K562 (cell line): ENCODE data around the gene CCDC97. TPM values are rescaled to one million over a fixed set of nuclear protein-coding genes. Genes with fewer than 3 reads are reported as not detected.

ENCODE experiments used
- ATAC-seq: fragments of 200-7000 bp; cut with Tn5 transposase; 3 replicates; pipeline ENCODE4 v1.9.1; 2020; ENCODE audit warnings: moderate library complexity
- BruUV-seq: library from RNA; stranded (reverse); fragments of 400-500 nt; replicated peaks from 2 replicates; lab custom pipeline; 2021; lab: Mats Ljungman, UMichigan
- CTCF ChIA-PET: fragments of 300-600 bp; formaldehyde crosslinking; extraction: SDS; loops from one replicate; lab custom pipeline; 2021; ENCODE audit warnings: low intra/inter-chr PET ratio; lab: Yijun Ruan, JAX
- POLR2A ChIA-PET: fragments of 300-600, 350-650 bp; sonication (Branson Sonifier 250); formaldehyde crosslinking; extraction: SDS; loops from one replicate; lab custom pipeline; 2021; ENCODE audit warnings: antibody characterized with exemption, inconsistent platforms; lab: Yijun Ruan, JAX
- DNase-seq, 4 experiments: peaks; one replicate each; pipeline versions ENCODE4 v3.0.0 to v3.0.0-alpha.2; 2011 to 2018; ENCODE audit warnings: low spot score in 3 of 4, mixed read lengths in 3 of 4; ENCODE audit errors: extremely low read depth in 1 of 4
- FAIRE-seq: peaks from 2 replicates; lab custom pipeline; 2011; peaks lifted over from hg19 to GRCh38; lab: Jason Lieb, UNC
- H2AFZ ChIP-seq: 2 replicates; pipeline ENCODE4 v1.6.0; 2011; ENCODE audit warnings: low read depth, low read length, control low read depth, inconsistent platforms
- H3K27ac ChIP-seq: fragments of 200-600 bp; 3 replicates; pipeline ENCODE4 v1.8.0; 2011; ENCODE audit warnings: low read depth, mild to moderate bottlenecking, control low read depth, inconsistent platforms, low read length, moderate library complexity, mixed read lengths; ENCODE audit errors: extremely low read depth
- H3K27me3 ChIP-seq, 2 experiments: fragments of 300-600 bp in 1 of 2; 2 replicates in 1 of 2; 3 replicates in 1 of 2; pipeline versions ENCODE4 v1.6.0 to v1.8.0; 2011; ENCODE audit warnings: inconsistent platforms in 2 of 2, low read length in 2 of 2, mild to moderate bottlenecking in 1 of 2, mixed read lengths in 1 of 2, moderate library complexity in 1 of 2; ENCODE audit not compliant: control insufficient read depth in 2 of 2, insufficient read depth in 2 of 2
- H3K36me3 ChIP-seq: fragments of 300-600 bp; 3 replicates; pipeline ENCODE4 v1.8.0; 2011; ENCODE audit warnings: mild to moderate bottlenecking, low read length, inconsistent platforms; ENCODE audit not compliant: control insufficient read depth, insufficient read depth
- H3K4me1 ChIP-seq, 2 experiments: fragments of 200-600 bp in 1 of 2; replicated peaks in 1 of 2; 2 replicates in 1 of 2; 3 replicates in 1 of 2; pipeline versions ENCODE4 v1.5.1 to v1.8.0; 2011; ENCODE audit warnings: inconsistent platforms in 2 of 2, low read length in 2 of 2, mild to moderate bottlenecking in 1 of 2, mixed read lengths in 1 of 2, moderate library complexity in 1 of 2; ENCODE audit not compliant: control insufficient read depth in 2 of 2, insufficient read depth in 2 of 2
- H3K4me2 ChIP-seq: 2 replicates; pipeline ENCODE4 v1.6.1; 2011; ENCODE audit warnings: low read length, control low read depth, inconsistent platforms, mixed read lengths; ENCODE audit not compliant: insufficient read depth
- H3K4me3 ChIP-seq: fragments of 200-600 bp; sonication (generic), shearing (Covaris generic); 2 replicates; pipeline ENCODE4 v1.5.1; 2016; ENCODE audit warnings: control low read depth, inconsistent platforms
- H3K79me2 ChIP-seq: fragments of 200-600 bp; 3 replicates; pipeline ENCODE4 v1.8.0; 2011; ENCODE audit warnings: low read length, inconsistent platforms; ENCODE audit not compliant: control insufficient read depth, insufficient read depth
- H3K9ac ChIP-seq, 2 experiments: 2 replicates each; pipeline versions ENCODE4 v1.6.0 to v1.6.1; 2011; ENCODE audit warnings: low read depth in 2 of 2, low read length in 2 of 2, control low read depth in 1 of 2, inconsistent platforms in 1 of 2, mild to moderate bottlenecking in 1 of 2, mixed read lengths in 1 of 2; ENCODE audit not compliant: insufficient read depth in 1 of 2
- H3K9me1 ChIP-seq: one replicate; pipeline ENCODE4 v1.6.0; 2011; ENCODE audit warnings: inconsistent platforms, mild to moderate bottlenecking, low read length, moderate library complexity; ENCODE audit not compliant: control insufficient read depth, insufficient read depth
- H3K9me3 ChIP-seq: replicated peaks from 2 replicates; pipeline ENCODE4 v1.5.1; 2011; ENCODE audit warnings: low read depth, low read length, inconsistent platforms; ENCODE audit not compliant: control insufficient read depth, insufficient read depth
- H4K20me1 ChIP-seq: replicated peaks from 2 replicates; pipeline ENCODE4 v1.6.1; 2011; ENCODE audit warnings: low read length, inconsistent platforms, mixed read lengths; ENCODE audit not compliant: control insufficient read depth, insufficient read depth
- BRD9 ChIP-seq: fragments of 450-650 bp; IDR thresholded peaks from 2 replicates; pipeline ENCODE4 v1.6.1; 2018; ENCODE audit warnings: low read depth; ENCODE audit not compliant: partially characterized antibody
- CTBP1 ChIP-seq: fragments of 450-650 bp; IDR thresholded peaks from 2 replicates; pipeline ENCODE4 v1.6.1; 2016; ENCODE audit warnings: borderline replicate concordance
- FOXP1 ChIP-seq: sonication (generic); formaldehyde crosslinking; IDR thresholded peaks from 2 replicates; pipeline ENCODE4 v1.8.0; 2022; ENCODE audit warnings: mild to moderate bottlenecking, missing genetic modification reagents
- HDGF ChIP-seq: fragments of 450-650 bp; IDR thresholded peaks from 2 replicates; pipeline ENCODE4 v1.6.1; 2016
- MAFG ChIP-seq: fragments of 450-650 bp; conservative IDR thresholded peaks from 2 replicates; pipeline ENCODE4 v1.6.1; 2016; ENCODE audit warnings: missing genetic modification characterization, missing compliant biosample characterization
- NFXL1 ChIP-seq: fragments of 450-650 bp; formaldehyde crosslinking; IDR thresholded peaks from 2 replicates; pipeline ENCODE4 v1.4.0; 2021; ENCODE audit warnings: mild to moderate bottlenecking
- XRCC3 ChIP-seq: fragments of 450-650 bp; IDR thresholded peaks from 2 replicates; pipeline ENCODE4 v1.6.1; 2017; ENCODE audit warnings: mild to moderate bottlenecking, moderate library complexity
- ZFX ChIP-seq: sonication (generic); formaldehyde crosslinking; IDR thresholded peaks from 2 replicates; pipeline ENCODE4 v1.8.0; 2022; ENCODE audit warnings: mild to moderate bottlenecking, missing genetic modification reagents, moderate library complexity
- WGBS: fragments of 100-300 bp; shearing (Covaris generic); methylation state at CpG from one replicate; pipeline ENCODE4 v1.1.6; 2016; ENCODE audit warnings: low coverage, mixed read lengths; ENCODE audit not compliant: insufficient coverage; ENCODE audit errors: missing lambda C conversion rate; 5-methylcytosine and 5-hydroxymethylcytosine counted together
- in situ Hi-C: fragments of 300-500 bp; cut with MboI; formaldehyde crosslinking; loops from 4 replicates; pipeline ENCODE4 v1.15.0; 2018; ENCODE audit warnings: inconsistent platforms, mixed read lengths
- intact Hi-C: fragments of 100-400 bp; cut with micrococcal nuclease; formaldehyde crosslinking; loops from 2 replicates; pipeline ENCODE4 v1.14.2; 2022
- polyA plus RNA-seq, 8 experiments: library from polyadenylated mRNA; depleted of rRNA in 4 of 8; stranded (reverse) in 5 of 8; unstranded in 3 of 8; fragments of >200 nt; fragmentation: Nextera tagmentation in 2 of 8; fragmentation: Illumina TruSeq in 1 of 8; extraction: Ambion mirVana in 2 of 8; extraction: Trizol in 1 of 8; gene quantifications; 2 replicates each; pipeline versions ENCODE4 v1.2.1 to v1.2.3, GENCODE V29; 2011 to 2014; ENCODE audit warnings: inconsistent platforms in 1 of 8, missing spikeins in 1 of 8
- total RNA-seq, 7 experiments: library from RNA; depleted of rRNA in 6 of 7; stranded (reverse); fragments of >200 nt in 6 of 7; fragmentation: Illumina TruSeq in 2 of 7; extraction: Trizol in 2 of 7; gene quantifications; 2 replicates each; pipeline versions ENCODE4 v1.2.1 to v1.2.3, GENCODE V29; 2011 to 2021; ENCODE audit warnings: low replicate concordance in 1 of 7
- TF ChIP-seq, protein P1 (sequence below): fragments of 450-650 bp; IDR thresholded peaks from 2 replicates; pipeline ENCODE4 v1.6.1; 2016
- TF ChIP-seq, protein P2 (sequence below): fragments of 450-650 bp; IDR thresholded peaks from 2 replicates; pipeline ENCODE4 v1.6.1; 2016; ENCODE audit warnings: borderline replicate concordance
- TF ChIP-seq, protein P3 (sequence below): fragments of 250-450 bp; sonication (Bioruptor Pico); IDR thresholded peaks from 2 replicates; pipeline ENCODE4 v1.4.0; 2020
- TF ChIP-seq, protein P4 (sequence below): sonication (generic); formaldehyde crosslinking; IDR thresholded peaks from 2 replicates; pipeline ENCODE4 v1.8.0; 2022; ENCODE audit warnings: missing genetic modification reagents, mild to moderate bottlenecking, borderline replicate concordance
- TF ChIP-seq, protein P5 (sequence below): fragments of 450-650 bp; IDR thresholded peaks from 2 replicates; pipeline ENCODE4 v1.6.1; 2014; ENCODE audit warnings: low read depth, mild to moderate bottlenecking, moderate library complexity, borderline replicate concordance
- TF ChIP-seq, protein P6 (sequence below): fragments of 450-650 bp; IDR thresholded peaks from 2 replicates; pipeline ENCODE4 v1.6.1; 2016; ENCODE audit warnings: antibody characterized with exemption

The CCDC97 gene
- total and polyA plus RNA-seq, 9 of the 15 experiments (the other 6 are each of a cell fraction or from before 2014, with no cell fraction given): 0.60 to 16.5 (median 7.0) TPM

DNA sequence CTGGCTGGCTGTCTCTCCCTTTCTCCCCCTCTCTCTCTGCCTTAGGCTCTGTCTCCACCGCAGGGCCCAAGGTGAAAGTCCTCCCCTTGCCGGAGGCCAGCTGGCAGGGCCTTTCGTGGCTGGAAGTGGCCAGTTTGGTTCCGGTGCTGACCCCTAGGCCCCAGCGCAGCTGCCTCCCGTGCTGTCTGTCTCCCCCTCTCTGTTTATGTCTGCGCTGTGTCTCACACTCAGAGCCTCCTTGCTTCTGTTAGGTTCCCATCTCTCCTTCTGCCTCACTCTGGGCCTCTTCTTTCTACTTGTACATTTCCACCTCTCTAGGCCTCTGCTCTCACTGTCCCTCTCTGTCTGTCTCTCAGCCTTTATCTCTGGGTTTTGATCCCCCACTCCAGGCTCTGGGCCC, 13.1 kb downstream of the CCDC97 start:
- 18% methylated on average over 7 of the region's 7 CpGs for WGBS
- Histone ChIP-seq H3K79me2 (peaks cover 44% of the 10 kb centered on the region), H3K9ac (peak overlapping the region; percentile 73 to 92), H4K20me1 (peaks cover 8% of the 10 kb centered on the region; the same call in 1 of the 2 replicates), H3K4me3 (peak overlapping the region; percentile 13; the same call in 1 of the 2 replicates), H3K4me1 (peaks cover 59 to 74% of the 10 kb centered on the region in 2 experiments), H3K9me1 (peaks cover 9% of the 10 kb centered on the region), H3K27ac (peak overlapping the region; percentile 95), H3K36me3 (peaks cover 79% of the 10 kb centered on the region), H2AFZ (no peak overlapping the region), H3K27me3 (no peaks in the 10 kb centered on the region), H3K9me3 (no peaks in the 10 kb centered on the region), H3K4me2 (peak overlapping the region; percentile 74)
- FAIRE-seq (peak; percentile 76), ATAC-seq (peak; percentile 4), DNase-seq (no peak)
- no TSS peak for BruUV-seq
- POLR2A ChIA-PET: interaction anchor here (0.6 kb wide), 1 partner anchor 1184 kb away, joined by 3 read pairs; no protein-coding TSS in a partner anchor
- CTCF ChIA-PET: no interaction called here
- intact Hi-C loops: loop anchor here (1.0 to 10.0 kb wide), 3 partner anchors 29 to 242 kb away; partner anchors contain the start of gene DMAC2
- in situ Hi-C loops: loop anchor here (25.0 kb wide), 1 partner anchor 239 kb away; no protein-coding TSS in a partner anchor
- peak; percentile 45 for TF ChIP-seq BRD9
- 0 out of 2 replicates have a peak, but pooled peaks have one; percentile 34 for TF ChIP-seq FOXP1
- TF ChIP-seq HDGF: peak; percentile 45; the same call in 1 of the 2 replicates
- TF ChIP-seq, protein P1, sequence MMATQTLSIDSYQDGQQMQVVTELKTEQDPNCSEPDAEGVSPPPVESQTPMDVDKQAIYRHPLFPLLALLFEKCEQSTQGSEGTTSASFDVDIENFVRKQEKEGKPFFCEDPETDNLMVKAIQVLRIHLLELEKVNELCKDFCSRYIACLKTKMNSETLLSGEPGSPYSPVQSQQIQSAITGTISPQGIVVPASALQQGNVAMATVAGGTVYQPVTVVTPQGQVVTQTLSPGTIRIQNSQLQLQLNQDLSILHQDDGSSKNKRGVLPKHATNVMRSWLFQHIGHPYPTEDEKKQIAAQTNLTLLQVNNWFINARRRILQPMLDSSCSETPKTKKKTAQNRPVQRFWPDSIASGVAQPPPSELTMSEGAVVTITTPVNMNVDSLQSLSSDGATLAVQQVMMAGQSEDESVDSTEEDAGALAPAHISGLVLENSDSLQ: peak; percentile 65
- TF ChIP-seq, protein P2, sequence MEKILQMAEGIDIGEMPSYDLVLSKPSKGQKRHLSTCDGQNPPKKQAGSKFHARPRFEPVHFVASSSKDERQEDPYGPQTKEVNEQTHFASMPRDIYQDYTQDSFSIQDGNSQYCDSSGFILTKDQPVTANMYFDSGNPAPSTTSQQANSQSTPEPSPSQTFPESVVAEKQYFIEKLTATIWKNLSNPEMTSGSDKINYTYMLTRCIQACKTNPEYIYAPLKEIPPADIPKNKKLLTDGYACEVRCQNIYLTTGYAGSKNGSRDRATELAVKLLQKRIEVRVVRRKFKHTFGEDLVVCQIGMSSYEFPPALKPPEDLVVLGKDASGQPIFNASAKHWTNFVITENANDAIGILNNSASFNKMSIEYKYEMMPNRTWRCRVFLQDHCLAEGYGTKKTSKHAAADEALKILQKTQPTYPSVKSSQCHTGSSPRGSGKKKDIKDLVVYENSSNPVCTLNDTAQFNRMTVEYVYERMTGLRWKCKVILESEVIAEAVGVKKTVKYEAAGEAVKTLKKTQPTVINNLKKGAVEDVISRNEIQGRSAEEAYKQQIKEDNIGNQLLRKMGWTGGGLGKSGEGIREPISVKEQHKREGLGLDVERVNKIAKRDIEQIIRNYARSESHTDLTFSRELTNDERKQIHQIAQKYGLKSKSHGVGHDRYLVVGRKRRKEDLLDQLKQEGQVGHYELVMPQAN: no peak
- TF ChIP-seq, protein P3, sequence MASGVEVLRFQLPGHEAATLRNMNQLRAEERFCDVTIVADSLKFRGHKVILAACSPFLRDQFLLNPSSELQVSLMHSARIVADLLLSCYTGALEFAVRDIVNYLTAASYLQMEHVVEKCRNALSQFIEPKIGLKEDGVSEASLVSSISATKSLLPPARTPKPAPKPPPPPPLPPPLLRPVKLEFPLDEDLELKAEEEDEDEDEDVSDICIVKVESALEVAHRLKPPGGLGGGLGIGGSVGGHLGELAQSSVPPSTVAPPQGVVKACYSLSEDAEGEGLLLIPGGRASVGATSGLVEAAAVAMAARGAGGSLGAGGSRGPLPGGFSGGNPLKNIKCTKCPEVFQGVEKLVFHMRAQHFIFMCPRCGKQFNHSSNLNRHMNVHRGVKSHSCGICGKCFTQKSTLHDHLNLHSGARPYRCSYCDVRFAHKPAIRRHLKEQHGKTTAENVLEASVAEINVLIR (CRISPR knock-in tag): no peak
- no peak for TF ChIP-seq XRCC3
- TF ChIP-seq ZFX (CRISPR knock-in tag): peak; percentile 45; the same call in 1 of the 2 replicates
- TF ChIP-seq, protein P4, sequence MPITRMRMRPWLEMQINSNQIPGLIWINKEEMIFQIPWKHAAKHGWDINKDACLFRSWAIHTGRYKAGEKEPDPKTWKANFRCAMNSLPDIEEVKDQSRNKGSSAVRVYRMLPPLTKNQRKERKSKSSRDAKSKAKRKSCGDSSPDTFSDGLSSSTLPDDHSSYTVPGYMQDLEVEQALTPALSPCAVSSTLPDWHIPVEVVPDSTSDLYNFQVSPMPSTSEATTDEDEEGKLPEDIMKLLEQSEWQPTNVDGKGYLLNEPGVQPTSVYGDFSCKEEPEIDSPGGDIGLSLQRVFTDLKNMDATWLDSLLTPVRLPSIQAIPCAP (CRISPR knock-in tag): no peak
- no peak for TF ChIP-seq MAFG (tag)
- no peak for TF ChIP-seq NFXL1 (CRISPR knock-in tag)
- TF ChIP-seq, protein P5, sequence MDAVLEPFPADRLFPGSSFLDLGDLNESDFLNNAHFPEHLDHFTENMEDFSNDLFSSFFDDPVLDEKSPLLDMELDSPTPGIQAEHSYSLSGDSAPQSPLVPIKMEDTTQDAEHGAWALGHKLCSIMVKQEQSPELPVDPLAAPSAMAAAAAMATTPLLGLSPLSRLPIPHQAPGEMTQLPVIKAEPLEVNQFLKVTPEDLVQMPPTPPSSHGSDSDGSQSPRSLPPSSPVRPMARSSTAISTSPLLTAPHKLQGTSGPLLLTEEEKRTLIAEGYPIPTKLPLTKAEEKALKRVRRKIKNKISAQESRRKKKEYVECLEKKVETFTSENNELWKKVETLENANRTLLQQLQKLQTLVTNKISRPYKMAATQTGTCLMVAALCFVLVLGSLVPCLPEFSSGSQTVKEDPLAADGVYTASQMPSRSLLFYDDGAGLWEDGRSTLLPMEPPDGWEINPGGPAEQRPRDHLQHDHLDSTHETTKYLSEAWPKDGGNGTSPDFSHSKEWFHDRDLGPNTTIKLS: peak; percentile 8; the same call in 1 of the 2 replicates
- no peak for TF ChIP-seq CTBP1
- TF ChIP-seq, protein P6, sequence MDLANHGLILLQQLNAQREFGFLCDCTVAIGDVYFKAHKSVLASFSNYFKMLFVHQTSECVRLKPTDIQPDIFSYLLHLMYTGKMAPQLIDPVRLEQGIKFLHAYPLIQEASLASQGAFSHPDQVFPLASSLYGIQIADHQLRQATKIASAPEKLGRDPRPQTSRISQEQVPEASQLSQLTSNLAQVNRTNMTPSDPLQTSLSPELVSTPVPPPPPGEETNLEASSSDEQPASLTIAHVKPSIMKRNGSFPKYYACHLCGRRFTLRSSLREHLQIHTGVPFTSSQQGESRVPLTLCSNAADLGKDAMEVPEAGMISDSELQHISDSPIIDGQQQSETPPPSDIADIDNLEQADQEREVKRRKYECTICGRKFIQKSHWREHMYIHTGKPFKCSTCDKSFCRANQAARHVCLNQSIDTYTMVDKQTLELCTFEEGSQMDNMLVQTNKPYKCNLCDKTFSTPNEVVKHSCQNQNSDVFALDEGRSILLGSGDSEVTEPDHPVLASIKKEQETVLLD: 0 out of 2 replicates have a peak, but pooled peaks have one; percentile 35
